Kidney epithelial cell (primary cell): Measurements from ENCODE around the gene SETD3. TPM values are rescaled to one million over a fixed set of nuclear protein-coding genes. Genes with fewer than 3 reads are reported as not detected.

Experiments
- DNase-seq: peaks from one replicate; pipeline ENCODE4 v3.0.0-alpha.2; 2010; ENCODE audit warnings: low read depth
- H3K27me3 ChIP-seq: 2 replicates; pipeline ENCODE4 v1.6.0; 2011; ENCODE audit warnings: low read length; ENCODE audit not compliant: control insufficient read depth, insufficient read depth
- H3K36me3 ChIP-seq: 2 replicates; pipeline ENCODE4 v1.5.1; 2011; ENCODE audit warnings: low read length; ENCODE audit not compliant: control insufficient read depth, insufficient read depth
- H3K4me3 ChIP-seq: 2 replicates; pipeline ENCODE4 v1.5.1; 2011; ENCODE audit warnings: low read depth, mild to moderate bottlenecking, control low read depth, low read length
- CTCF ChIP-seq: IDR thresholded peaks from 2 replicates; pipeline ENCODE4 v1.5.1; 2011; ENCODE audit warnings: mild to moderate bottlenecking, moderate library complexity, low read length, control low read depth, inconsistent platforms; ENCODE audit not compliant: insufficient read depth, poor library complexity, severe bottlenecking
- total RNA-seq: library from RNA; depleted of rRNA; stranded (reverse); fragments of >200 nt; gene quantifications from 2 replicates; pipeline ENCODE4 v1.2.3, GENCODE V29; 2015

SETD3 gene
- total RNA-seq, 1 donor from 2014 or later: 54.7 TPM

- DNase-seq: no peak
- peaks cover 1% of the 10 kb centered on the region for H3K36me3 ChIP-seq
- TF ChIP-seq CTCF: no peak
- H3K27me3 ChIP-seq: no peaks in the 10 kb centered on the region
- no peak overlapping the region for H3K4me3 ChIP-seq
Observed at GRCh38 chr14:99514552-99515300, 34.1 kb upstream of the SETD3 start.

GRCh38 chr14:99513946-99514551 lies 33.4 kb upstream of the SETD3 start:
- no peak overlapping the region for H3K4me3 ChIP-seq
- no peak for TF ChIP-seq CTCF
- no peak for DNase-seq

GRCh38 chr14:99513183-99513694 lies 32.6 kb upstream of the SETD3 start:
- Histone ChIP-seq H3K36me3 (peaks cover 2% of the 10 kb centered on the region), H3K27me3 (no peaks in the 10 kb centered on the region), H3K4me3 (no peak overlapping the region)
- no peak for TF ChIP-seq CTCF
- DNase-seq: no peak

More at GRCh38 chr14:99513946-99514551, 33.4 kb upstream of the SETD3 start:
- Histone ChIP-seq H3K27me3 (no peaks in the 10 kb centered on the region), H3K36me3 (peaks cover 2% of the 10 kb centered on the region)

- no peak for TF ChIP-seq CTCF
- Histone ChIP-seq H3K27me3 (no peaks in the 10 kb centered on the region), H3K36me3 (peaks cover 2% of the 10 kb centered on the region), H3K4me3 (no peak overlapping the region)
- no peak for DNase-seq
Observed at GRCh38 chr14:99512571-99513182, 32.0 kb upstream of the SETD3 start.

GRCh38 chr14:99512110-99512449 lies 31.4 kb upstream of the SETD3 start:
- H3K36me3 ChIP-seq: peaks cover 2% of the 10 kb centered on the region
- no peak for DNase-seq
- TF ChIP-seq CTCF: no peak
- H3K27me3 ChIP-seq: no peaks in the 10 kb centered on the region
- H3K4me3 ChIP-seq: no peak overlapping the region
